DMS114 treated with DMSO at 0.1 percent for 48 hours (cell line): ENCODE data around the gene CCPG1.

Experiments
- DNase-seq: peaks from one replicate; lab custom pipeline; 2025; ENCODE audit not compliant: unreplicated experiment; lab: John Stamatoyannopoulos, UW

The CCPG1 gene

DNA sequence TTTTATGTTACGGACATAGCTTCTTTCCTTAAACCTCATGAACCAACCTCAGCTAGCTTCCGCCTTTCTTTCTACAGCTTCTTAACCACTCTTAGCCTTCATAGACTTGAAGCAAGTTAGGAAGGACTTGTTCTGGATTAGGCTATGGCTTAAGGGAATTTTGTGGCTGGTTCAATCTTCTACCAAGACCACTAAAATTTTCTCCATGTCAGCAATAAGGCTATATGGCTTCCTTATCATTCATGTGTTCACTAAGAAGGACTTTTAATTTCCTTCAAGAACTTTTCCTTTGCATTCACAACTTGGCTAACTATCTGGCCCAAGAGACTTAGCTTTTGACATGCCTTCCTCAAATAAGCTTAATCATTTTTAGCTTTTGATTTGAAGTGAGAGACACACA is 24.5 kb downstream of the CCPG1 start:
- no peak for DNase-seq

- DNase-seq: no peak
These were observed 26.6 kb downstream of the CCPG1 start for GRCh38 chr15:55381595-55381994.

GRCh38 chr15:55379095-55379494 is 29.1 kb downstream of the CCPG1 start:
- no peak for DNase-seq

DNA sequence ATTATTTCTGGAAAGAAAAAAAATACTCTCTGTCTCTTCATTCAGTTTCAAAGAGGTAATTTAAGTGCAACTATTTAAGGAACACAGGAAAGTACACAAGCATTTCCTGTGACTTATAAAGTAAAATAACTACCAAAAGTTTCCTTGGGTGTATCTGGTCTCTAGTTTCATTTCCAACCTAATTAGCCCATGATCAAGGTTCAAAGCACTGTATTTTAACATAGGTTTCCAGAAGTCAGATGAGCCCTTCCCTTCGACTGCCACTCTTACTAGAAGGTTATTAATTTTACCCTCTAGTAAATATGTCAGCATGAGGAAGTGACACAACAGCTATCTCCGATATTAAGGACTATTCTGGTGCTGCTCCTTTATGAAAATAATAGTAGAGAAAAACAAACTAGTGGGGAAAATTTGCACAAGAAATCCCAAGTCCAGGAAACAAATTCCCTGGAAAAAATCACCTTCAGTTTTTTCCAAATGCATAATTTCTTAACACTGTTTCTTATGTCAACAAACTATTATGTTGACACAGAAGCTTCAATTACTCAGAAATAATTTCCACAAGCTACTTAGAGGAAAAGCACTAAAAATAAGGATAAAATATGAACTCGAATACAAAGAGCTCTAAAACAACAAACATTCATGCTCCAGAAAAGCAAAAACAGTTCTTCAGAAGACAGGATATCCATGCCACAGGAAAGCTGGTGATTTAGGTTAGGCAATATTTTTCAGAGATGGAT is 35.3 kb downstream of the CCPG1 start:
- DNase-seq: no peak

GRCh38 chr15:55366981-55367380 is 41.2 kb downstream of the CCPG1 start:
- no peak for DNase-seq

- DNase-seq: no peak
These were observed 45.5 kb downstream of the CCPG1 start for GRCh38 chr15:55362641-55363040.

DNA sequence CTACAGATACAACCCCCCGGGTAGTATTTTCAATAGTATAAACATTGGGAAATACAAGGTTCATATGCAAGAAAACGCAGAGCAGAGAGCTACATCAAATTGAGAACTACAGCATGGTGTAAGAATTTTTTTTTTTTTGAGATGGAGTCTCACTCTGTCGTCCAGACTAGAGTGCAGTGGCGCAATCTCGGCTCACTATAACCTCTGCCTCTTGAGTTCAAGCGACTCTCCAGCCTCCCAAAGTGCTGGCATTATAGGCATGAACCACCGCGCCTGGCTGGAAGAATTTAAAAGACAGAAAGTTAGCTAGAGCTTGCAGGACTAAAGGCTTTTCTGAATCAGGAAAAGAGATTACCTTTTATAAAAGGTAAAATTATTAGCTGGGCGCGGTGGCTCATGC is 47.1 kb downstream of the CCPG1 start:
- no peak for DNase-seq

- DNase-seq: no peak
These were observed 47.9 kb downstream of the CCPG1 start for GRCh38 chr15:55360256-55360655.

DNA sequence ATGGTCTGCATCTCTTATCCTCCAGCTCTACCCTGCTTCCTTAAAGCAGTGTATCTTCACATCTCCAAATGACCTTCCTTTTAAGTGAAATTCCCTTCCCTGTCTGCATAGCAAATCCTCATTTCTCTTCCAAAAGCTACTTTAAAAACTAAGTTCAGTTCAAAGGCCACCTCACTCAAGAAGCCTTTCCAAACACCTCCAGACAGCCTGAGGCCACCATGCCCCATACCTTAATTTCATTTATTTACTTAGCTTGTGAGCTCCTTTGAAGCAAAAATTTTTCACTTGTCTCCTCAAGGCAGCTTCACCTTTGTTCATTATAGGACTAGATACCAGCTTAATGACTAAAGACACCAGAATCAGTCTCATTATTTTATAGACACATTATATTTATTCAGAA is 49.7 kb downstream of the CCPG1 start:
- no peak for DNase-seq

DNA sequence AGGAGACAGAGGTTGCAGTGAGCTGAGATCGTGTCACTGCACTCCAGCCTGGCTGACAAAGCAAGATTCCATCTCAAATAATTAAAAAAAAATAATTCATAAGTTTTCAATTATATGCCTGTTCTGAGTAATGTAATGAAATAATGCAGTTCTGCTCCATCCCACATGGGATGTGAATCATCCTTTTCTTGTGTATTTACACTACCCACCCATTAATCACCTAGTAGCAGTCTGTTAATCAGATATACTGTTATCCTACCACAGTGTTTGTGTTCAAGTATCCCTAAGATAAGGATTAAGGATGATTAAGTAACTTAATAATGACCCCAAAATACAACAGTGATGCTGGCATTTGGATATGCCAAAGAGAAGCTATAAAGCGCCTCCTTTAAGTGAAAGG is 50.4 kb downstream of the CCPG1 start:
- DNase-seq: no peak

- no peak for DNase-seq
These were observed 51.1 kb downstream of the CCPG1 start for GRCh38 chr15:55356985-55357585.

- no peak for DNase-seq
These were observed 55.1 kb downstream of the CCPG1 start for GRCh38 chr15:55353025-55353424.

GRCh38 chr15:55349282-55349681 is 58.9 kb downstream of the CCPG1 start:
- no peak for DNase-seq

GRCh38 chr15:55348281-55348778 is 59.8 kb downstream of the CCPG1 start:
- no peak for DNase-seq

DNA sequence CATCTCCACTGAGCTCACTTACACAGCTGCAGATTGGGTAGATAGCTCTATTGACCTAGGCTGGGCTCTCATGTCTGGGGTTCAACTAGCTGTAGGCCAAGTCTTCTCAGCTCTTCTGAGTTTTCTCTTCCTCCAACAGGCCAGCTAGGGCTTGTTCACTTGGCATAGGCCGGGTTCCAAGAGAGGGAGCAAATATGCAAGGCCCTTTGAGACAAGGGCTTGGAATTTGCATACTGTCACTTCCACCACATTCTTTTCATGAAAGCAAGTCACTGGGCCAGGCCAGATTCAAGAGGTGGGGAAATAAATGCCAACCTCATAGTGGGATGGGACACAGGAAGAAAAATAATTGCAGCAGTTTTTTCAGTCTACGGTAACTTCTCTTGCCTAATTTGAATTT is 64.0 kb downstream of the CCPG1 start:
- DNase-seq: no peak

DNA sequence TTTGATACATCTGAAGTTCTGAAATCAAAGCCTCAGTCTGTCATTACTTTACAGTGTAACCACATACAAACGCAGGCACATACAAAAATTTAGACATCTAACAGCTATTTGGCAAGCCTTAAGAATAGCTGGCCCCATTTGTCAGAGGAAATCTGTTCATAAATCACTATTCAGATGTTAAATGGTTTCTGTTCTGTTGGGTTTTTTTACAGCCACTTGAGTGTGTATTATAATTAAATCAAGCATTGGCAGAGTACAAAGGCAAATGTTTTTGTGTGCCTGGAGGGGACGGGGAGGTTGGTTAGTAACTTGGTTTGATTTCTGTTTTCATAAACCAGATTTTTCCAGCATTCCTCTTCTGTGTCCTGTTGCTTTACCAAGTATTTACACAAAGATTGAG is 65.0 kb downstream of the CCPG1 start:
- no peak for DNase-seq

GRCh38 chr15:55337160-55337559 is 71.0 kb downstream of the CCPG1 start:
- DNase-seq: no peak

DNA sequence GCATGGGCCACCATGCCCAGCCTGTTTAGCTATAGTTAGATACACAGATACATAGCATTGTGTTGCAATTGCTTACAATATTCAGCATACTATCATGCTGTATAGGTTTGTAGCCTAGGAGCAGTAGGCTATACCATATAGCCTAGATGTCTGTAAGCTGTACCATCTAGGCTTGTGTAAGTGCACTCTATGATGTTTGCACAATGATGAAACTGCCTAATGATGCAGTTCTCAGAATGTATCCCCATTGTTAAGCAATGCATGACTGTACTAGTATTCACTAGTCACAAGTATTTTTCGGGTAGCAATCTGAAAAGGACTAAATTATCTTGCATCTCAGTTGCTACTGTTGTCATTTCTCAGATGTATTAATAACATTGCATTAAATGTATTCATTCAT is 73.2 kb downstream of the CCPG1 start:
- no peak for DNase-seq

- no peak for DNase-seq
These were observed 73.8 kb downstream of the CCPG1 start for GRCh38 chr15:55334371-55334770.

DNA sequence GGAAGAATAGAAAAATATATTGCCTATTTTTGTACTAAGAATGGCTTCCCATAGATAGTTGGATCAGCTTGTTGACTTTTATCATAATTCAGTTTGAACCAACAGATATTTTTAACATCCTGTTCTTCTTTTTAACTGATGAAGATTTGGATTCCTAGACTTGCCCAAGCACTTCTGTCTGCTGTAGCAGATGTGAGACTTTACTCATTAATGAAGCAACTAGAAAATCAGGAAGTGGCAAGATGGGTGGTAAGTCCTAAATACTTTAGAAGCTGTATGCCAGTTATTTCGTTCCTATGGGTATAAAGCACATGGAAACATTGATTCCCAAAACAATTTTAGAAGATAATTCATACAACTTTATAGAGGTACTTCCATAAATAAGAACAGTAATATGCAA is 80.8 kb downstream of the CCPG1 start:
- no peak for DNase-seq

- no peak for DNase-seq
These were observed 85.7 kb downstream of the CCPG1 start for GRCh38 chr15:55322467-55322866.

DNA sequence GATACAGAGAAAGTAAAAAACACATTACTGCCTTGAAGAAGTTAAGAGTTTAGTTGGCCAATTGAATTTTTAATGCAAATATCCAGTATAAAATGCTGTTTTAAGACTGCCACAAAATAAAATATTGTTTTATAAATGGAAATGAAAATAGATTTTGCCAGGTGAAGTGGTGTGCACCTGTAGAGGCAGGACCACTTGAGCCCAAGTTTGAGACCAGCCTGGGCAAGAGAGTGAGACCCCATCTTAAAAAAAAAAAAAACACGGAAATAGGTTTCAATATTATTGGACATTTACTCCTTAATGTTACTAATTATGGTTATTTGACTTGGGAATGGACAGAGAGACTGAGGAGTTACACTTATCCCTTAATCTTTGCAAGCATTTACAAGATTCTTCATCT is 87.2 kb downstream of the CCPG1 start:
- no peak for DNase-seq

DNA sequence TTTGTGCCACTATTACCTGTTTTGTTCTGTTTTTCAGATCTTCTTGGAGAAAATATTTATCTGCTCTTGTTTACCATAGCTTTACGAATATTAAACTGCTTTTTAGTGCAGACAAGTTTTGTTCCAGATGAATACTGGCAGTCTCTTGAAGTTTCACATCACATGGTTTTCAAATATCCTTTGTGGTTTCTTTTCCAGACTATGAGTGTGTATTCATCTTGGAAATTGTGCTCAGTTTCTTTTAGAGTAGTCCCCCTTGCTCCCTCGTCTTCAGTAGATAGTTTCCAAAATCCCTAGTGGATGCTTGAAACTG is 88.0 kb downstream of the CCPG1 start:
- DNase-seq: peak; percentile 16
